Psoas muscle (tissue), 8 donors: Measurements from ENCODE around the gene CLMN. TPM values are rescaled to one million over a fixed set of nuclear protein-coding genes. Genes with fewer than 3 reads are reported as not detected.
A peak's percentile ranks its signal among the peaks of the same experiment; 100 is the strongest.

Experiments used
- ATAC-seq, 4 donors: fragments of 200-7000 bp; cut with Tn5 transposase; one replicate each; pipeline ENCODE4 v1.9.1; 2020; ENCODE audit warnings: moderate library complexity in 3 of 4, mild to moderate bottlenecking in 2 of 4
- DNase-seq, 2 donors: peaks; one replicate each; pipeline ENCODE4 v3.0.0-alpha.2; 2020
- H3K27ac ChIP-seq: fragments of 200-600 bp; one replicate; pipeline ENCODE4 v1.8.0; 2022
- H3K27me3 ChIP-seq, 3 donors: fragments of 200-600 bp in 1 of 3; one replicate each; pipeline versions ENCODE4 v1.6.1 to v1.8.0; 2013 to 2022; ENCODE audit warnings: low read length in 2 of 3, mild to moderate bottlenecking in 2 of 3, moderate library complexity in 1 of 3; ENCODE audit not compliant: insufficient read depth in 3 of 3
- H3K36me3 ChIP-seq, 2 donors: fragments of 200-600 bp in 1 of 2; one replicate each; pipeline versions ENCODE4 v1.6.1 to v1.8.0; 2013 to 2022; ENCODE audit warnings: low read depth in 1 of 2, mild to moderate bottlenecking in 1 of 2, moderate library complexity in 1 of 2; ENCODE audit not compliant: insufficient read depth in 1 of 2
- H3K4me1 ChIP-seq: fragments of 200-600 bp; one replicate; pipeline ENCODE4 v1.8.0; 2022
- H3K4me3 ChIP-seq: fragments of 200-600 bp; one replicate; pipeline ENCODE4 v1.8.0; 2022; ENCODE audit warnings: mild to moderate bottlenecking
- H3K9me3 ChIP-seq: fragments of 200-600 bp; one replicate; pipeline ENCODE4 v1.8.0; 2022
- CTCF ChIP-seq: fragments of 200-600 bp; IDR thresholded peaks from one replicate; pipeline ENCODE4 v1.8.0; 2022; ENCODE audit warnings: antibody characterized with exemption
- WGBS, 3 donors: extraction: QIAGEN DNeasy Blood & Tissue Kit; methylation state at CpG; one replicate each; pipeline versions ENCODE4 v1.1.6 to v1.1.7; 2013; 5-methylcytosine and 5-hydroxymethylcytosine counted together
- intact Hi-C, 2 donors: fragments of 100-400 bp; cut with DNase I; formaldehyde crosslinking; loops; one replicate each; pipeline versions ENCODE4 v1.11.0 to v1.14.2; 2022
- polyA plus RNA-seq, 3 donors: library from polyadenylated mRNA; stranded (reverse); fragments of 200-250 nt; gene quantifications; one replicate each; pipeline ENCODE4 v1.2.3, GENCODE V29; 2013
- total RNA-seq, 4 donors: library from RNA; stranded (reverse); fragmentation: NEBNext Ultra II Directional in 2 of 4; extraction: Animal tissue kit (Norgen Biotek cat#: 25700) in 2 of 4; gene quantifications; one replicate each; pipeline versions ENCODE4 v1.2.1 to v1.2.4, GENCODE V29; 2021 to 2023
- donor health status: healthy with polysubstance abuse.
- donor health status: DM: no; HTN: no; CAD: no; lungs with moderate emphysema.
- donor health status: Bipolar disorder and iron deficiency.
- donor health status: healthy.
- donor health status: DM: yes; HTN: yes; CAD: no.
- donor health status: DM: no; HTN: no; CAD: no.
- donor health status: DM: no; HTN: no; CAD: no.
- donor health status: DM: yes; HTN: yes; CAD: no.

The CLMN gene
- total and polyA plus RNA-seq, 7 donors, result 1.7 to 9.6 (median 3.9) TPM

GRCh38 chr14:95313707-95314106 lies 6.0 kb downstream of the CLMN start:
- Histone ChIP-seq H3K9me3 (no peaks in the 10 kb centered on the region), H3K36me3 (no peaks in the 10 kb centered on the region), H3K4me1 (peaks cover 6% of the 10 kb centered on the region), H3K27ac (no peak overlapping the region), H3K4me3 (no peak overlapping the region), H3K27me3 (no peaks in the 10 kb centered on the region)
- TF ChIP-seq CTCF, result no peak
- peak; percentile 45 to 74 (median 68) for ATAC-seq
- 52 to 61% (median 54%) methylated on average over 5 of the region's 5 CpGs for WGBS, 3 donors
- DNase-seq, result peak; percentile 65 to 73
- intact Hi-C loops, result no loop called here

DNA sequence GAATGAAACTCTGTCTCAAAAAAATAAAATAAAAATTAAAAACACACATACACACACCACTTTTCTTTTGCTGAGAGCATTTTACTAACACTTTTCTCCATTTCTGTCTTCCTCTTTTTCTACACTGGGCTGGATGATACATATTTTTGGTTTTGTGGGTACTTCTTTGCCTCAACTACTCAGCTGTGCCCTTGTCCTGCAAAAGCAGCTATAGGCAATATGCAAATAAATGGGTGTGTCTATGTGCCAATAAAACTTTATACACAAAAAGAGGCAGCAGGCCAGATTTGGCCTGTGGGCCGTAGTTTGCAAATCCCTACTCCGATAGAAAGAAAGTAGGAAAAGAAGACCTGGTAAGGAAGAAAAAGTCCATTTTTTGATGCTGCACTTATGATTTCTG lies 6.5 kb downstream of the CLMN start:
- WGBS, 3 donors, result 84 to 87% (median 86%) methylated on average over 2 of the region's 2 CpGs
- H3K27ac ChIP-seq, result peak overlapping the region; percentile 16
- no peaks in the 10 kb centered on the region for H3K9me3 ChIP-seq
- no peak for TF ChIP-seq CTCF
- peaks cover 6% of the 10 kb centered on the region for H3K4me1 ChIP-seq
- DNase-seq (no peak), ATAC-seq (no peak)
- no peaks in the 10 kb centered on the region for H3K36me3 ChIP-seq
- H3K27me3 ChIP-seq, result no peaks in the 10 kb centered on the region
- H3K4me3 ChIP-seq, result no peak overlapping the region
- intact Hi-C loops, result no loop called here

GRCh38 chr14:95312311-95312710 lies 7.4 kb downstream of the CLMN start:
- ATAC-seq (no peak), DNase-seq (no peak)
- H3K27me3 ChIP-seq, result no peaks in the 10 kb centered on the region
- no peak overlapping the region for H3K27ac ChIP-seq
- no peak for TF ChIP-seq CTCF
- peaks cover 6% of the 10 kb centered on the region for H3K4me1 ChIP-seq
- no peaks in the 10 kb centered on the region for H3K9me3 ChIP-seq
- no peaks in the 10 kb centered on the region for H3K36me3 ChIP-seq
- 84 to 90% (median 86%) methylated on average over 6 of the region's 6 CpGs for WGBS, 3 donors
- H3K4me3 ChIP-seq, result no peak overlapping the region
- intact Hi-C loops, result no loop called here

DNA sequence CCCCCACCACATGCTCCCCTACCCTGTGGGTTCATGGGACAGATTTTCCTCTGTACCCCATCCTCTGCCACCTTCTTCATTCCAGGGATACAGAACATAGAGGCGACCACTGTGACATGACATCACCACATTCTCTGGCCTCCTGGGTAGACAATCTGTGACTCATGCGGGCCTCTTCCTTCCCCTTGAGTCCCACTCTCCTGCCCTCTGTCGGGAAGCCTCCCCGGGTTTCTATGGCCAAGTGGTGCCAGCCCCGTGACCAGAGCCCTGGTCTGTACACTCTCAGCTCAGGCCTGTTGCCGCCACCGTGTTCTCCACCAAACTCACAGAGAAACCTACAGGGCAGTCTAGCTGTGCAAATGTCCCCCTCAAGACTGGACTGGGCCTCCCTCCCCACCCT lies 8.0 kb downstream of the CLMN start:
- Histone ChIP-seq H3K27ac (no peak overlapping the region), H3K27me3 (no peaks in the 10 kb centered on the region), H3K4me1 (peaks cover 6% of the 10 kb centered on the region), H3K36me3 (no peaks in the 10 kb centered on the region), H3K4me3 (no peak overlapping the region), H3K9me3 (no peaks in the 10 kb centered on the region)
- no peak for DNase-seq
- WGBS, 3 donors, result 78% methylated on average over 7 of the region's 7 CpGs
- no peak for ATAC-seq
- no peak for TF ChIP-seq CTCF
- intact Hi-C loops, result no loop called here

GRCh38 chr14:95310635-95311380 lies 8.9 kb downstream of the CLMN start:
- no peak for TF ChIP-seq CTCF
- WGBS, 3 donors, result 86 to 91% (median 88%) methylated on average over 16 of the region's 16 CpGs
- H3K27ac ChIP-seq, result no peak overlapping the region
- ATAC-seq (no peak), DNase-seq (no peak)
- peaks cover 6% of the 10 kb centered on the region for H3K4me1 ChIP-seq
- no peaks in the 10 kb centered on the region for H3K36me3 ChIP-seq
- no peaks in the 10 kb centered on the region for H3K9me3 ChIP-seq
- H3K27me3 ChIP-seq, result no peaks in the 10 kb centered on the region
- no peak overlapping the region for H3K4me3 ChIP-seq
- intact Hi-C loops, result no loop called here
